ENCODE results near the gene LRP11.
"Not testable (repeated sequence)": the region's sequence is repeated elsewhere in the genome, so short reads cannot be mapped to it uniquely, and the experiment has no call there.

LRP11 gene

GRCh38 chr6:149897855-149898744, 33.9 kb upstream of the LRP11 start, which contains the start of gene RAET1E:
TSS of gene RAET1E (minus strand) at chr6:149898113. CDS start at chr6:149890901, 7,212 bp downstream.
- H3K27ac ChIP-seq: no peak within 1 kb of the TSS
- no peak within 1 kb of the TSS for H3K4me3 ChIP-seq
- H4K20me1 ChIP-seq: no peaks in the 10 kb centered on the region
- H3K4me2 ChIP-seq: no peak within 1 kb of the TSS
- H3K9me3 ChIP-seq: no peaks in the 10 kb centered on the region
- no peaks in the 10 kb centered on the region for H3K36me3 ChIP-seq
- no peaks in the 10 kb centered on the region for H3K27me3 ChIP-seq
- TF ChIP-seq Cebpa-rat (IDR thresholded peaks at IDR 0.05): no peak
- peaks cover 19% of the 10 kb centered on the region for H3K4me1 ChIP-seq
- H3K9ac ChIP-seq: no peak within 1 kb of the TSS

GRCh38 chr6:149897015-149897697, 33.0 kb upstream of the LRP11 start:
- Histone ChIP-seq H3K9ac (no peak overlapping the region), H4K20me1 (no peaks in the 10 kb centered on the region), H3K4me2 (no peak overlapping the region), H3K27ac (no peak overlapping the region), H3K4me3 (no peak overlapping the region), H3K4me1 (peaks cover 19% of the 10 kb centered on the region), H3K27me3 (no peaks in the 10 kb centered on the region), H3K36me3 (no peaks in the 10 kb centered on the region), H3K9me3 (no peaks in the 10 kb centered on the region)
- no peak for TF ChIP-seq Cebpa-rat (IDR thresholded peaks at IDR 0.05)

- H3K27me3 ChIP-seq: no peaks in the 10 kb centered on the region
- H3K4me2 ChIP-seq: peak overlapping the region; percentile 38; the same call in 1 of the 2 replicates
- H3K27ac ChIP-seq: no peak overlapping the region
These were observed 32.3 kb upstream of the LRP11 start for GRCh38 chr6:149896491-149896890.

GRCh38 chr6:149895833-149896271, 31.7 kb upstream of the LRP11 start:
- no peak overlapping the region for H3K4me3 ChIP-seq
- no peak for TF ChIP-seq Cebpa-rat (IDR thresholded peaks at IDR 0.05)
- H3K27me3 ChIP-seq: no peaks in the 10 kb centered on the region
- no peaks in the 10 kb centered on the region for H4K20me1 ChIP-seq
- no peak overlapping the region for H3K27ac ChIP-seq
- no peaks in the 10 kb centered on the region for H3K9me3 ChIP-seq
- no peaks in the 10 kb centered on the region for H3K36me3 ChIP-seq
- no peak overlapping the region for H3K9ac ChIP-seq
- H3K4me1 ChIP-seq: peaks cover 19% of the 10 kb centered on the region
- H3K4me2 ChIP-seq: peak overlapping the region; percentile 38

More at GRCh38 chr6:149896491-149896890, 32.3 kb upstream of the LRP11 start:
- Histone ChIP-seq H4K20me1 (no peaks in the 10 kb centered on the region), H3K4me3 (no peak overlapping the region), H3K9me3 (no peaks in the 10 kb centered on the region), H3K36me3 (no peaks in the 10 kb centered on the region), H3K4me1 (peaks cover 19% of the 10 kb centered on the region), H3K9ac (no peak overlapping the region)
- TF ChIP-seq Cebpa-rat (IDR thresholded peaks at IDR 0.05): no peak

GRCh38 chr6:149895048-149895590, 31.0 kb upstream of the LRP11 start:
- peaks cover 19% of the 10 kb centered on the region for H3K4me1 ChIP-seq
- no peak for TF ChIP-seq Cebpa-rat (IDR thresholded peaks at IDR 0.05)
- no peaks in the 10 kb centered on the region for H3K9me3 ChIP-seq
- H4K20me1 ChIP-seq: no peaks in the 10 kb centered on the region
- no peak overlapping the region for H3K9ac ChIP-seq
- no peak overlapping the region for H3K4me3 ChIP-seq
- H3K27ac ChIP-seq: no peak overlapping the region
- peak overlapping the region; percentile 38; the same call in 1 of the 2 replicates for H3K4me2 ChIP-seq
- H3K27me3 ChIP-seq: no peaks in the 10 kb centered on the region
- H3K36me3 ChIP-seq: no peaks in the 10 kb centered on the region

GRCh38 chr6:149891864-149892263, 27.7 kb upstream of the LRP11 start:
- H4K20me1 ChIP-seq, H3K27ac ChIP-seq, H3K9ac ChIP-seq, H3K9me3 ChIP-seq, H3K4me3 ChIP-seq, H3K36me3 ChIP-seq, H3K4me2 ChIP-seq, H3K27me3 ChIP-seq: not testable (repeated sequence)
- H3K4me1 ChIP-seq: peaks cover 18% of the 10 kb centered on the region

GRCh38 chr6:149891259-149891658, 27.1 kb upstream of the LRP11 start:
- TF ChIP-seq Cebpa-rat (IDR thresholded peaks at IDR 0.05): no peak
- Histone ChIP-seq H3K27ac (no peak overlapping the region), H3K4me2 (no peak overlapping the region)

GRCh38 chr6:149890629-149891045, 26.5 kb upstream of the LRP11 start:
- no peak for TF ChIP-seq Cebpa-rat (IDR thresholded peaks at IDR 0.05)
- no peak overlapping the region for H3K9ac ChIP-seq
- no peak overlapping the region for H3K27ac ChIP-seq
- H3K4me1 ChIP-seq: peaks cover 6% of the 10 kb centered on the region
- no peak overlapping the region for H3K4me3 ChIP-seq
- no peaks in the 10 kb centered on the region for H3K27me3 ChIP-seq
- no peaks in the 10 kb centered on the region for H4K20me1 ChIP-seq
- no peaks in the 10 kb centered on the region for H3K9me3 ChIP-seq
- H3K36me3 ChIP-seq: no peaks in the 10 kb centered on the region
- H3K4me2 ChIP-seq: no peak overlapping the region

More at GRCh38 chr6:149891259-149891658, 27.1 kb upstream of the LRP11 start:
- H4K20me1 ChIP-seq: no peaks in the 10 kb centered on the region
- H3K9me3 ChIP-seq: no peaks in the 10 kb centered on the region
- no peaks in the 10 kb centered on the region for H3K36me3 ChIP-seq
- H3K4me3 ChIP-seq: no peak overlapping the region
- peaks cover 12% of the 10 kb centered on the region for H3K4me1 ChIP-seq
- H3K27me3 ChIP-seq: no peaks in the 10 kb centered on the region
- H3K9ac ChIP-seq: no peak overlapping the region

- H3K27ac ChIP-seq: no peak overlapping the region
- no peaks in the 10 kb centered on the region for H4K20me1 ChIP-seq
- no peak overlapping the region for H3K9ac ChIP-seq
- H3K9me3 ChIP-seq: no peaks in the 10 kb centered on the region
- no peak overlapping the region for H3K4me3 ChIP-seq
- H3K36me3 ChIP-seq: no peaks in the 10 kb centered on the region
- no peak for TF ChIP-seq Cebpa-rat (IDR thresholded peaks at IDR 0.05)
- H3K4me1 ChIP-seq: no peaks in the 10 kb centered on the region
- H3K4me2 ChIP-seq: no peak overlapping the region
- no peaks in the 10 kb centered on the region for H3K27me3 ChIP-seq
These were observed 25.2 kb upstream of the LRP11 start for GRCh38 chr6:149889326-149889725.

- no peaks in the 10 kb centered on the region for H3K36me3 ChIP-seq
- no peaks in the 10 kb centered on the region for H3K4me1 ChIP-seq
- no peaks in the 10 kb centered on the region for H4K20me1 ChIP-seq
- no peak overlapping the region for H3K4me2 ChIP-seq
- H3K27me3 ChIP-seq: no peaks in the 10 kb centered on the region
- no peak for TF ChIP-seq Cebpa-rat (IDR thresholded peaks at IDR 0.05)
- H3K9ac ChIP-seq: no peak overlapping the region
- H3K4me3 ChIP-seq: no peak overlapping the region
- no peaks in the 10 kb centered on the region for H3K9me3 ChIP-seq
- H3K27ac ChIP-seq: no peak overlapping the region
These were observed 24.5 kb upstream of the LRP11 start for GRCh38 chr6:149888659-149889058.

Data from BLaER1 (cell line).